Epithelial cell of esophagus (primary cell): ENCODE measurements around the gene INSYN1.

Source experiments
- DNase-seq: peaks from one replicate; pipeline ENCODE4 v3.0.0; 2010; ENCODE audit warnings: low read depth
- H3K4me3 ChIP-seq: 2 replicates; pipeline ENCODE4 v1.5.1; 2011; ENCODE audit warnings: mild to moderate bottlenecking, low read length, control low read depth
- TF ChIP-seq, protein P1 (sequence below): IDR thresholded peaks from 2 replicates; pipeline ENCODE4 v1.5.1; 2011; ENCODE audit warnings: low read depth, mild to moderate bottlenecking, low read length, control low read depth, inconsistent platforms; ENCODE audit not compliant: insufficient read depth; ENCODE audit errors: missing control alignments

Gene INSYN1

GRCh38 chr15:73722425-73722824 is 30.7 kb downstream of the INSYN1 start:
- TF ChIP-seq, protein P1, sequence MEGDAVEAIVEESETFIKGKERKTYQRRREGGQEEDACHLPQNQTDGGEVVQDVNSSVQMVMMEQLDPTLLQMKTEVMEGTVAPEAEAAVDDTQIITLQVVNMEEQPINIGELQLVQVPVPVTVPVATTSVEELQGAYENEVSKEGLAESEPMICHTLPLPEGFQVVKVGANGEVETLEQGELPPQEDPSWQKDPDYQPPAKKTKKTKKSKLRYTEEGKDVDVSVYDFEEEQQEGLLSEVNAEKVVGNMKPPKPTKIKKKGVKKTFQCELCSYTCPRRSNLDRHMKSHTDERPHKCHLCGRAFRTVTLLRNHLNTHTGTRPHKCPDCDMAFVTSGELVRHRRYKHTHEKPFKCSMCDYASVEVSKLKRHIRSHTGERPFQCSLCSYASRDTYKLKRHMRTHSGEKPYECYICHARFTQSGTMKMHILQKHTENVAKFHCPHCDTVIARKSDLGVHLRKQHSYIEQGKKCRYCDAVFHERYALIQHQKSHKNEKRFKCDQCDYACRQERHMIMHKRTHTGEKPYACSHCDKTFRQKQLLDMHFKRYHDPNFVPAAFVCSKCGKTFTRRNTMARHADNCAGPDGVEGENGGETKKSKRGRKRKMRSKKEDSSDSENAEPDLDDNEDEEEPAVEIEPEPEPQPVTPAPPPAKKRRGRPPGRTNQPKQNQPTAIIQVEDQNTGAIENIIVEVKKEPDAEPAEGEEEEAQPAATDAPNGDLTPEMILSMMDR, result no peak
- DNase-seq, result no peak
- no peak overlapping the region for H3K4me3 ChIP-seq

GRCh38 chr15:73718694-73719093 is 34.5 kb downstream of the INSYN1 start:
- TF ChIP-seq, protein P1, result no peak
- H3K4me3 ChIP-seq, result no peak overlapping the region
- DNase-seq, result no peak

GRCh38 chr15:73717802-73718201 is 35.3 kb downstream of the INSYN1 start:
- DNase-seq, result no peak
- TF ChIP-seq, protein P1, result no peak
- H3K4me3 ChIP-seq, result no peak overlapping the region

DNA sequence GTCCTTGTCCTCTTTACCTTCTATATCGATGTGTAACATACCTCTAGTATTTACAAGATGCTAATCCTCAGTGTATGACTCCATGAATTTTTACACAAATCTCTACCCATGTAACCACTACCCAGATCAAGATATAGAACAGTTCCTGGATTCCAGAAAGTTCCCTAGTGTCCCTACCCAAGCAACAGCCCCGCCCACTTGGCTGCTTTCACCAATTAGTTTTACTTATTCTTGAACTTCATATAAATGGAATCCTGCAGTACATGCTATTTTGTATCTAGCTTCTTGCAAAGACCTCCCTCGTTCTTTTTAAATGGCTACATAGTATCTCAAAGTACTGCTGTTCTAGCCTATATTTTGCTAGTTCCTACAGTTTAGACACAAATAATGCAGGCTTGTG is 35.9 kb downstream of the INSYN1 start:
- no peak overlapping the region for H3K4me3 ChIP-seq
- DNase-seq, result no peak
- TF ChIP-seq, protein P1, result no peak

DNA sequence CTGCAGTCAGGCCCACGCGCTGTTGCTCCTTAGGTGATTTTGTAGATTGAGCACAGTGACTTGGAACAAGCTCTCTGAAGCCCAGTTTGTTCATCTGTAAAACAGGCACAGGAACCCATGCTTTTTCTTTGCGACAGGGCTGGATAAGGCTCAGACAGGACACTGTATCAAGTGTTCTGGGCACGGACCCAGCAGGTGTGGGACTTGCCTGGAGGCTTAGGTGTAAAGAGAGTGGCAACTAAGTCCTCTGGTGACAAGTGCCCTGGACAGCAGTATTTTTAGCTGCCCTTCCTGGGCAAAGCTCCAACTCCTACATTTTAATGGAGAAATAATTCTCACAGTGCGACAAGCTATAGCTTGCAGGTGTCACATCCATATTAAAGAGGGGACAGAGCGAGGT is 36.7 kb downstream of the INSYN1 start:
- H3K4me3 ChIP-seq, result no peak overlapping the region
- TF ChIP-seq, protein P1, result no peak
- DNase-seq, result no peak

DNA sequence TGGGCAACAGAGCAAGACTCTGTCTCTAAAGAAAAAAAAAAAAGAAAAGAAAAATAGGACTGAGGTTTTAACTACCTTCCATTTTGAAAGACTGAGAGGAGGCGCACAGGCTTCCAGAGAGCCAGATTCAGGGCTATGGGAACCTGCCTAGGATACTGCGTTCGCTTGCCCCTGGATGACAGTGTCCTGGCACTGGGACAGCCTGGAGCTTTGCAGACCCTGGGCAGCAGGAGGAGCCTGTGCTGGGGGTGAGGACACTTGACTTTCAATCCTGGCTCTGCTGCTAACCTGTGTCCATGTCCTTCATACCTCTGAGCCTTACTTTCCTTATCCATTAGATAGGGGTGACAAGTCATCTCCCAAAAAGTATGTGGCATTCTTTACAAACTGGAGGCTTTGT is 37.7 kb downstream of the INSYN1 start:
- H3K4me3 ChIP-seq, result no peak overlapping the region
- no peak for DNase-seq
- TF ChIP-seq, protein P1, result no peak

DNA sequence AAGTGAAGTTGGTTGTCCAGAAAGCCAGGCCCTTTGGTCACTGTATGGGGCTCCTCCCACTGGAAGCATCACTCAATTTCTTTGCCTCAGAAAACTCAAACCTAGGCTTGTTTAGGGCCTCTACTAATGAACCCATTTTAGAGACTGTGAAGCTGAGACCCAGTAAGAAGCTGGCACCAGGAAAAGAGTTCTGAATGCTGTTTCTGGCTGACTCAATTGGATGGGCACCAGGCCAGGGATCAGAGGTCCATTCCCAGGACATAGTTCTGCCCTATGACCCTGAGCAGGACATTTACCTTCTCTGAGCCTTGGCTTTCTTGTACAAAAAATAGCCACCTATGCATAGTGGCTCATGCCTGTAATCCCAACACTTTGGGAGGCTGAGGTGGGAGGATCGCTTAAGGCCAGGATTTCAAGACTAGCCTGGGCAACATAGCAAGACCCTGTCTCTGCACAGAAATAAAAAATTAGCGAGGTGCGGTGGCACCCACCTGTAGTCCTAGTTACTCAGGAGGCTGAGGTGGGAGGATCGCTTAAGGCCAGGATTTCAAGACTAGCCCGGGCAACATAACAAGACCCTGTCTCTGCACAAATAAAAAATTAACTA is 38.4 kb downstream of the INSYN1 start:
- TF ChIP-seq, protein P1, result no peak

More for the DNA sequence above, 38.4 kb downstream of the INSYN1 start:
- DNase-seq, result no peak
- no peak overlapping the region for H3K4me3 ChIP-seq
